Neutrophil (primary cell): Measurements from ENCODE around the gene TNK2.
"Not testable (repeated sequence)": the region's sequence is repeated elsewhere in the genome, so short reads cannot be mapped to it uniquely, and the experiment has no call there.

Experiments used
- H3K27ac ChIP-seq: fragments of 200-600 bp; sonication (generic); 2 replicates; pipeline ENCODE4 v1.5.1; 2016; ENCODE audit warnings: mild to moderate bottlenecking, moderate library complexity
- H3K27me3 ChIP-seq: fragments of 200-600 bp; sonication (generic); 2 replicates; pipeline ENCODE4 v1.6.0; 2016; ENCODE audit warnings: mild to moderate bottlenecking
- H3K36me3 ChIP-seq: fragments of 200-600 bp; sonication (generic); 2 replicates; pipeline ENCODE4 v1.5.1; 2017
- H3K4me1 ChIP-seq, 2 experiments: fragments of 200-600 bp in 1 of 2; sonication (generic) in 1 of 2; 1 replicate in 1 of 2; 2 replicates in 1 of 2; pipeline versions ENCODE4 v1.5.1 to v1.6.1; 2013 to 2016; ENCODE audit warnings: low read depth in 1 of 2, low read length in 1 of 2, mild to moderate bottlenecking in 1 of 2, moderate library complexity in 1 of 2; ENCODE audit not compliant: control insufficient read depth in 1 of 2, insufficient read depth in 1 of 2
- H3K4me3 ChIP-seq, 2 experiments: fragments of 200-600 bp in 1 of 2; sonication (generic) in 1 of 2; 1 replicate in 1 of 2; 2 replicates in 1 of 2; pipeline ENCODE4 v1.5.1; 2013 to 2016; ENCODE audit warnings: low read depth in 1 of 2, low read length in 1 of 2, mild to moderate bottlenecking in 1 of 2, moderate library complexity in 1 of 2
- H3K9me3 ChIP-seq: fragments of 200-600 bp; sonication (generic); 2 replicates; pipeline ENCODE4 v1.5.1; 2016
- TF ChIP-seq, protein P1 (sequence below): fragments of 200-600 bp; sonication (generic); IDR thresholded peaks from 2 replicates; pipeline ENCODE4 v1.5.1; 2016; ENCODE audit warnings: antibody characterized with exemption

TNK2 gene

DNA sequence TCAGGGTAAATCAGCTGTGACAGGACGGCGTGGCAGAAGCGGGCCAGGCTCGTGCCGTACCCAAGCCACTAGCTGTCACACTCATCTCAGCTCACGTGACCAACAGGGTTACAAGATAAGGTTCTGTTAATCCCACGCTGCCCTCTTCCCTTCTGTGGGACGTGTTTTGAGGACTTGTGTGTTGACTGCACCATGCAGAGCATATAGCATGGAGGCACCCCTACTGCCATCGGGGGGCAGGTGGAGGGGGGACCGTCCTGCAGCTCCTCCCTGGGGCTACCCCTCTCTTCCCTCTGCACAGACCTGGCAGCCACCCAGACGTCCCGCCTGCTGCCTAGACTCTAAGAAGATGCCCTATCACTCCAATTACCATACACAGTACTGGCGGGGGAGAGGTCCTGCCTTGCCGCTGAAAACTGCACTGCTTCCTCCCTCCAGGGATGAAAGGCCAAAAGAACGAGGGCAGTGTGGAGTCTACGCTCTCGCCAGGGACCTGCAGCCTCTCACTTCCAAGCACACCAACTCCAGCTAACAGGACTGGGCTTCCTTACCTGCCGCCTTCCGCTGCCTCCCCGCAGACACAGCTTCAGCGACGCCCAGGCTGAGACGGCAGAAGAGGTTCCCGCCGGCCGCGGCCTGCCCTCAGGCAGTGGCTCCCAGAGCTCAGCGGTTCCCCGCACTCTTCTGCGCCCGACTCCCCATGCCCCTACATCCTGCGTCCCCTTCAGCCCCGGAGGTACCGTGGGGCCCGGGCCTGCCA lies at the start of gene TNK2:
TNK2 (minus strand) TSS at position 618 of the 760 bp plus-strand sequence. CDS start 19,963 bp downstream, outside the sequence.
- Histone ChIP-seq H3K9me3 (no peaks in the 10 kb centered on the region), H3K27me3 (no peaks in the 10 kb centered on the region), H3K27ac (peak within 1 kb of the TSS; percentile 94), H3K4me3 (peak within 1 kb of the TSS; percentile 83 to 96), H3K36me3 (no peaks in the 10 kb centered on the region), H3K4me1 (peaks cover 59 to 60% of the 10 kb centered on the region in 2 experiments)
- TF ChIP-seq, protein P1, sequence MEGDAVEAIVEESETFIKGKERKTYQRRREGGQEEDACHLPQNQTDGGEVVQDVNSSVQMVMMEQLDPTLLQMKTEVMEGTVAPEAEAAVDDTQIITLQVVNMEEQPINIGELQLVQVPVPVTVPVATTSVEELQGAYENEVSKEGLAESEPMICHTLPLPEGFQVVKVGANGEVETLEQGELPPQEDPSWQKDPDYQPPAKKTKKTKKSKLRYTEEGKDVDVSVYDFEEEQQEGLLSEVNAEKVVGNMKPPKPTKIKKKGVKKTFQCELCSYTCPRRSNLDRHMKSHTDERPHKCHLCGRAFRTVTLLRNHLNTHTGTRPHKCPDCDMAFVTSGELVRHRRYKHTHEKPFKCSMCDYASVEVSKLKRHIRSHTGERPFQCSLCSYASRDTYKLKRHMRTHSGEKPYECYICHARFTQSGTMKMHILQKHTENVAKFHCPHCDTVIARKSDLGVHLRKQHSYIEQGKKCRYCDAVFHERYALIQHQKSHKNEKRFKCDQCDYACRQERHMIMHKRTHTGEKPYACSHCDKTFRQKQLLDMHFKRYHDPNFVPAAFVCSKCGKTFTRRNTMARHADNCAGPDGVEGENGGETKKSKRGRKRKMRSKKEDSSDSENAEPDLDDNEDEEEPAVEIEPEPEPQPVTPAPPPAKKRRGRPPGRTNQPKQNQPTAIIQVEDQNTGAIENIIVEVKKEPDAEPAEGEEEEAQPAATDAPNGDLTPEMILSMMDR, result no peak

DNA sequence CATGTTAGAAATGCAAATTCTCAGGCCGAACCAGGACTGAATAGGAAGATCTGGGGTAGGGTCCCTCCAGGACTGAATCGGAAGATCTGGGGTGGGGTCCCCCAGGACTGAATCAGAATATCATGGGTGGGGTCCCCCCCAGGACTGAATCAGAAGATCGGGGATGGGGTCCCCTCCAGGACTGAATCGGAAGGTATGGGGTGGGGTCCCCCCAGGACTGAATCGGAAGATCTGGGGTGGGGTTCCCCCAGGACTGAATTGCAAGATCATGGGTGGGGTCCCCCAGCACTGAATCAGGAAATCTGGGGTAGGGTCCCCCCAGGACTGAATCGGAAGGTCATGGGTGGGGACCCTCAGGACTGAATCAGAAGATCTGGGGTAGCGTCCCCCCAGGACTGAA lies 48.2 kb upstream of the TNK2 start:
- Histone ChIP-seq H3K4me1 (peaks cover 0 to 4% of the 10 kb centered on the region in 2 experiments), H3K27ac (no peak overlapping the region), H3K4me3 (no peak overlapping the region), H3K27me3 (peaks cover 5% of the 10 kb centered on the region), H3K36me3 (peaks cover 17% of the 10 kb centered on the region), H3K9me3 (no peaks in the 10 kb centered on the region)
- TF ChIP-seq, protein P1, result no peak

DNA sequence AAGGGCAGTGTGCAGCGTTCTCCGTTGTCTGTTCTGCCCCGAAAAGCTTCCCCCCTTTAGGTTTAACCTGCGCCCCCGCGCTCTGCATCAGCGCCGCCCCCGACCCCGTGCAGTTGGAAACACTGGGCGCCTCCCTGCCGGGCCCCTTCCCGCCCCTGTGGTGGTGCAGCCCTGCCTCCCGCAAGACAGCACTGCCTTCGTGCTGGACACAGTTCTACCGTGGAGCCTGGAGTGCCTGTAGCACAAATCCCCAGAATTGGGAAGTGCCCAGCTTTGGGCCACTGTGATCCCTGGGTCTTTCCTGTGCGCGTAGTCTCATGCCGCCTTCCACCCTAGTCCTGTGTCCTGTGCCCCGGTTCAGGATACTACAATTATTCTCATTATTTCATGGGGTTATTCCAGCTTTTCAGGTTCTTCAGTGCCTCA lies 47.1 kb upstream of the TNK2 start:
- H3K9me3 ChIP-seq, H3K27ac ChIP-seq, H3K4me1 ChIP-seq, H3K4me3 ChIP-seq, H3K27me3 ChIP-seq: not testable (repeated sequence)
- peaks cover 11% of the 10 kb centered on the region for H3K36me3 ChIP-seq

DNA sequence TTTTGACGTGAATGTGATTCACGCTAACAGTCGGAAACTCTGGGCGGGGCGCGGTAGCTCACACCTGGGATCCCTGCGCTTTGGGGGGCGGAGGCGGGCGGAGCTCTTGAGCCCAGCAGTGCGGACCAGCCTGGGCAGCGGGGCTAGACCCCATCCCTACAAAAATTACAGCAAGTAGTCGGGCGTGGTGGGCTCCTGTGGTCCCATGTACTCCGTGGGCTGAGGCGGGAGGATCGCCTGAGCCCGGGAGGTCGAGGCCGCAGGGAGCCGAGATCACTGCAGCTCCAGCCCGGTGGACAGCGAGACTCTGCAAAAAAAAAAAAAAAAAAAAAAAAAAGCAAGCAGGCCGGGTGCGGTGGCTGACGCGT lies 46.4 kb upstream of the TNK2 start:
- not testable (repeated sequence) for H3K27me3 ChIP-seq, H3K9me3 ChIP-seq, H3K4me1 ChIP-seq
- Histone ChIP-seq H3K36me3 (peaks cover 11% of the 10 kb centered on the region), H3K4me3 (peak overlapping the region; percentile 49 to 66), H3K27ac (peak overlapping the region; percentile 35)

DNA sequence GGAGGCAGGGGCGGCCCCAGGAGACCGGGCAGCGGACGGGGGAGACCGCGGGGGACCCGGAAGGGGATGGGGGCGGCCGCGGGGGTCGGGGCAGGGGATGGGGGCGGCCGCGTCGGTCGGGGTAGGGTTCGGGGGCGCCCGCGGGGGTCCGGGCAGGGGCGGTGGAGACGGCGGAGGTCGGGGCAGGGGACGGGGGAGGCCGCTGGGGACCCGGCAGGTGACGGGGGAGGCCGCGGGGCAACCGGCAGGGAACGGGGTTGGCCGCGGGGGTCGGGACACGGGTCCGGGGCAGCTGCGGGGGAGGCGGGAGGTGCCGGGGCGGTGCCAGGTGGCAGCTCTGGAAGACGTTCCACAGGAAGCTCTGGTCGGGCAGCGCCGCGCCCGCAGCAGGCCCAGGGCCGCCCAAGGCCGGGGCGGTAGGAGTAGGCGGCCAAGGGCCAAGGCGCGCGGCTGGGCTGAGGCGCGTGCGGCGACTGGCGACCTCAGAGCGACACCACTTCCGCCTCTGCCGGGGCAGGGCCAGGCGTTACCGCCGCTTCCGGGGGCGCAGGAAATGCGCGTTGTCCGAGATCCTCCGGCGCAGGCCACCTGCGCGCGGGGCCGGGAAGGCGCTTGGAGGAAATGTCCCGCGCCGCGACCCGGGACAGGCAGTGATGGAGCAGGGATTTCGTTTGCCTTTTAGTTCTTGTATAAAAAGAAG lies 45.9 kb upstream of the TNK2 start:
- not testable (repeated sequence) for H3K27me3 ChIP-seq, H3K4me1 ChIP-seq, H3K36me3 ChIP-seq, H3K9me3 ChIP-seq
- peak overlapping the region; percentile 35 for H3K27ac ChIP-seq
- peak overlapping the region; percentile 49 to 66 for H3K4me3 ChIP-seq

DNA sequence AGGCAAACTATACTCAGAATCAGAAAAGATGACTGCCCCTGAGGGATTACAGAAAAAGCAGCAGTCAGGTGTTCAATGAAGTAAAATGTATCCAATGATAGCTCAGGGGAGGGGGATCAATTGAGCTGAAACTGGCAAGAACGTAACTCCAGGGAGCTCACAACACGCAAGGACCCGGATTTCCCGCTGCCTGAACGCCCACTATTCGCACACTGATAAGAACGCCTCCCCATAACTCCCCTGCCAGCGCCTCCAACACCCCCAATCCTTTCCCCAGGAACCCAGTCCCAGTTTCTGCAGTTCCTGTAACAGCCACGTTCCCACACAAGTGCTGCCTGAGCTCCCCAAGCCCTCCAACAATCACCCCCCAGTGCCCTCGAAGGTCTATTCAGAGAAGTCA lies 44.2 kb upstream of the TNK2 start:
- H3K4me3 ChIP-seq, H3K27ac ChIP-seq, H3K9me3 ChIP-seq, H3K36me3 ChIP-seq, H3K4me1 ChIP-seq, H3K27me3 ChIP-seq: not testable (repeated sequence)

DNA sequence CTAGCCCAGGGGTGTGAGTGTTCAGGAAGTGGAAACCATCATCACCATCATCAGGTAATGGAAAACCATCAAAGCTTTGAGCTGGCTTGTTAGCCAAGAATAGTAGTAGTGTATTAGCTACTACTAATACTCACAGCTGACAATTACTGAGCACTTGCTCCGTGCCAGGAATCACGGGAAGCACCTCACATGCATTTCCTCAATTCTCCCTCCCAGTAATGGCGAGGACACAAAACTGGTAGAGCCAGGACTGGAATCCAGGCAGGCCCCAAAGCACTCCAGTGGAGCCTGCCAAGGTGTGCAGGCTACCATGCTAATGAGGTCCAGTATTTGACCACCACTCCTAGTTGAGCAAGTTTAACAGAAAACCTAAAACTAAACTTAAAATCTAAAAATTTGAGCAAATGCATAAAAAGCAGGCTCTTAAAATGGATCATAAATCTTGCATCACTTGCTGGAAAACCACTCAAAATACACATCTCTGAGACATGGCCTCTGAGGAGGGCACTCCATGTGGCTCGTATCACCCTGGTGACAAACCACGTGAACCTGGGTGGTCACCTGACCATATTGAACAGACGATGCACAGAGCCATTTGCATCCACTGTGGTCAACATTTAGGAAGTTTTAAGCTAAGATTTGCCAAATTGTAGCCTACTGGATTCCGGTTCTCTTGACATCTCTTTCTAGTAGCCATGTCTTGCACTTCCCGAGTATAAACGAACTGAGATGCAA lies 43.3 kb upstream of the TNK2 start:
- H3K4me3 ChIP-seq, H3K27ac ChIP-seq, H3K36me3 ChIP-seq, H3K9me3 ChIP-seq, H3K27me3 ChIP-seq, H3K4me1 ChIP-seq: not testable (repeated sequence)

DNA sequence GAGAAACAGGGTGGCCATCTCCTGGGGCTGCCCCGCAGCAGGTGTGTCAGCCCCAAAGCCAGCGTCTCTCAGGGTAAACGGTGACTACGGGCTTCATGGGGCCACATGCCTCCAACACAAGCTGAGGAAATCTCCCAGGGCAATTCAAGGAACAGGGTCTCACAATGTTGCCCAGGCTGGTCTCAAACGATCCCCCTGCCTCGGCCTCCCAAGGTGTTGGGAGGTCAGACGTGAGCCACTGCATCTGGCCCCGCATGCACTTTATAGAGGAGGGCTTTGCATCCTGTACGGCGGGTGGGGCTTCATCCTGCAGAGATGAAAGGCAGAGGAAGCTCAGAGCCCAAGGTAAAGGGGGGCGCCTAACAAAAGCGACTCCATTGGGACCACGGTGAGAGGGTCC lies 42.4 kb upstream of the TNK2 start:
- H3K27ac ChIP-seq, H3K4me1 ChIP-seq, H3K9me3 ChIP-seq, H3K4me3 ChIP-seq, H3K36me3 ChIP-seq, H3K27me3 ChIP-seq: not testable (repeated sequence)

DNA sequence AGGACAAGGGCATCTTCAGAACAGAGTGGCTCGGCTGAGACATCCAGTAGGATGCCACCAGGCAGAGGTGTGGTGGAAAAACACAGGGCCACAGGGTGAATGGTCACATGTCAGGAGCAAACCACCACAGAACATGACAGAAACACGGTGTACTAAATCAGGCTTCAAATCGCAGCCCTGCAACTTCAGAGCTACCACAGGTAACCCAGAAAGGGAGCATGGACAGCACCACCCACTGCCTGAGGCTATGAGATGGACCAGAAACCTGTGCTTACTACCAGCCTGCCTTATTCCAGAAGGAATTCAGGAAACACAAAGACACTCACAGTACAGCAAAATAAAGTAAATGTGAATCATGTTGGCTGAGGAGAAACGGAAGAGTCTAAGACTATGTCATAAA lies 41.8 kb upstream of the TNK2 start:
- not testable (repeated sequence) for H3K4me3 ChIP-seq, H3K27ac ChIP-seq, H3K27me3 ChIP-seq, H3K9me3 ChIP-seq, H3K4me1 ChIP-seq, H3K36me3 ChIP-seq

DNA sequence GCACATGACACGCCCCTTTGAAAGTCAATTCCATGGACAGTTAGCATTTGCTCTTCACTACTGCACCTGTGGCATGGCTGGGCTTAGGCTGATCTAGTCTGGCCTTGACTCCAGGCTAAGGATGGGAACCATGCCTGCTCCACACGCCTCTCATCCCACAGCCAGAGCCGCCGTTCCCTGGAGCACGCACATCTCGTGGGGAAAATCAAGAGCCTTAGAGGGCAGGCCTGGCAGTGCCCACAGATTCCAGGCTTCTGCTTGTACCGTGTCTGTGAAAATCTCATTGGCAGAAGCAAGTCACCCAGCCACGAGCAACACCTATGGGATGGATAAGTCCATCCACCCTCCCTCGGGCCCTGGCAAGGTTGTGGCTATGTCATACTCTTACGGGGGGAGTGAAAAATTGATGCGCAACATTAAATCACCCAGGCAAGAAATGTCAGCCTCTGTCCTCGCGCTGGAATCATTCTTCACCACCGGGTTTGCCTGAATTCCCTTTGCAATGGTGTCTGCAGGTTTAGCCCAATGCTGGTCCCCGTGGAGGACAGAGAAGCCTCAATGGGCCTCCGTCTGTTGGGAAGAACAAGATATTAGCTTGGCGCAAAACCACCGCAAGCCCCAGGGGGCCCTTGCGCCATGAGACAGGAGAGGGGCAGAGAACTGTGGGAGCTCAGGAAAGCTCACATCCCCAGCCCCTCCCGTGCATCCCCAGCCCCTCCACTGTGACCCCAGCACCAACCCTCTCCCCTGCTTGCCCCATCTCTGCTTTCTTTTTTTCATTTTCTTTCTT lies 38.8 kb upstream of the TNK2 start:
- not testable (repeated sequence) for H3K27ac ChIP-seq, H3K36me3 ChIP-seq, H3K9me3 ChIP-seq, H3K4me3 ChIP-seq, H3K27me3 ChIP-seq, H3K4me1 ChIP-seq

DNA sequence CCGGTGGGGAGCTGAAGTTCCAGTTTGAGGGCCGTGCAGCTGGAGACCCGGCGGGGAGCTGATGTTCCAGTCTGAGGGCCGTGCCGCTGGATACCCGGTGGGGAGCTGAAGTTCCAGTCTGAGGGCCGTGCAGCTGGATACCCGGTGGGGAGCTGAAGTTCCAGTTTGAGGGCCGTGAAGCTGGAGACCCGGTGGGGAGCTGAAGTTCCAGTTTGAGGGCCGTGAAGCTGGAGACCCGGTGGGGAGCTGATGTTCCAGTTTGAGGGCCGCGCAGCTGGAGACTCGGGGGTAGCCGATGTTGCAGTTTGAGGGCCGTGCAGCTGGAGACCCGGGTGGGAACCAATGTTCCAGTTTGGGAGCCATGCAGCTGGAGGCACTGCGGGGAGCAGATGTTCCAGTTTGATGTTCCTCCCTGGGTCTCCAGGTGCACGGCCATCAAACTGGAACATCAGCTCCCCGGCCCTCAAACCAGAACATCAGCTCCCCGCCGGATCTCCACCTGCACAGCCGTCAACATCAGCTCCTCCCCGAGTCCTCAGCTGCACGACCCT lies 33.0 kb upstream of the TNK2 start:
- H3K4me3 ChIP-seq, H3K27ac ChIP-seq, H3K27me3 ChIP-seq, H3K9me3 ChIP-seq, H3K4me1 ChIP-seq: not testable (repeated sequence)
- H3K36me3 ChIP-seq, result peaks cover 11% of the 10 kb centered on the region
